HCT116 (cell line): Measurements from ENCODE around the gene SLMAP.

ENCODE experiments used
- EGR1 ChIP-seq: IDR thresholded peaks from 2 replicates; pipeline ENCODE4 v1.6.1; 2012; ENCODE audit warnings: low read depth
- EZH2 ChIP-seq: fragments of 200-600 bp; sonication (generic); IDR thresholded peaks from 2 replicates; pipeline ENCODE4 v1.6.1; 2017; ENCODE audit warnings: antibody characterized with exemption, mixed run types
- EZH2phosphoT487 ChIP-seq: fragments of 200-600 bp; IDR thresholded peaks from 2 replicates; pipeline ENCODE4 v1.6.1; 2018; ENCODE audit warnings: antibody characterized with exemption, borderline replicate concordance
- MAX ChIP-seq: IDR thresholded peaks from 2 replicates; pipeline ENCODE4 v1.6.1; 2012
- RAD21 ChIP-seq: IDR thresholded peaks from 2 replicates; pipeline ENCODE4 v1.6.1; 2012; ENCODE audit warnings: low read depth, mild to moderate bottlenecking
- SRF ChIP-seq: IDR thresholded peaks from 2 replicates; pipeline ENCODE4 v1.6.1; 2012; ENCODE audit warnings: low read depth
- YY1 ChIP-seq: IDR thresholded peaks from 2 replicates; pipeline ENCODE4 v1.6.1; 2011; ENCODE audit warnings: low read length, low read depth, moderate library complexity, mild to moderate bottlenecking; ENCODE audit not compliant: insufficient replicate concordance; ENCODE audit errors: extremely low read depth
- TF ChIP-seq, protein P1 (sequence below), 3 experiments: fragments of 200-600 bp in 1 of 3; sonication (generic) in 1 of 3; IDR thresholded peaks in 2 of 3; conservative IDR thresholded peaks in 1 of 3; 2 replicates each; pipeline ENCODE4 v1.5.1; 2012 to 2017; ENCODE audit warnings: low read depth in 2 of 3, low read length in 2 of 3, antibody characterized with exemption in 1 of 3, borderline replicate concordance in 1 of 3, control low read depth in 1 of 3, mild to moderate bottlenecking in 1 of 3, mixed read lengths in 1 of 3, mixed run types in 1 of 3, moderate library complexity in 1 of 3; ENCODE audit not compliant: insufficient read depth in 1 of 3

- TF ChIP-seq, protein P1, sequence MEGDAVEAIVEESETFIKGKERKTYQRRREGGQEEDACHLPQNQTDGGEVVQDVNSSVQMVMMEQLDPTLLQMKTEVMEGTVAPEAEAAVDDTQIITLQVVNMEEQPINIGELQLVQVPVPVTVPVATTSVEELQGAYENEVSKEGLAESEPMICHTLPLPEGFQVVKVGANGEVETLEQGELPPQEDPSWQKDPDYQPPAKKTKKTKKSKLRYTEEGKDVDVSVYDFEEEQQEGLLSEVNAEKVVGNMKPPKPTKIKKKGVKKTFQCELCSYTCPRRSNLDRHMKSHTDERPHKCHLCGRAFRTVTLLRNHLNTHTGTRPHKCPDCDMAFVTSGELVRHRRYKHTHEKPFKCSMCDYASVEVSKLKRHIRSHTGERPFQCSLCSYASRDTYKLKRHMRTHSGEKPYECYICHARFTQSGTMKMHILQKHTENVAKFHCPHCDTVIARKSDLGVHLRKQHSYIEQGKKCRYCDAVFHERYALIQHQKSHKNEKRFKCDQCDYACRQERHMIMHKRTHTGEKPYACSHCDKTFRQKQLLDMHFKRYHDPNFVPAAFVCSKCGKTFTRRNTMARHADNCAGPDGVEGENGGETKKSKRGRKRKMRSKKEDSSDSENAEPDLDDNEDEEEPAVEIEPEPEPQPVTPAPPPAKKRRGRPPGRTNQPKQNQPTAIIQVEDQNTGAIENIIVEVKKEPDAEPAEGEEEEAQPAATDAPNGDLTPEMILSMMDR (IDR thresholded peaks at IDR 0.05 in 2 of 3, conservative IDR thresholded peaks at IDR 0.05 in 1 of 3; ENCODE audit: borderline replicate concordance in 1 of 3, insufficient read depth in 1 of 3, low read depth in 2 of 3, low read length in 2 of 3) = no peak
- no peak for TF ChIP-seq YY1
- TF ChIP-seq RAD21 = no peak
- no peak for TF ChIP-seq EGR1
- no peak for TF ChIP-seq EZH2phosphoT487
- no peak for TF ChIP-seq EZH2
- no peak for TF ChIP-seq MAX
- no peak for TF ChIP-seq SRF
These were observed 2.6 kb downstream of the SLMAP start for GRCh38 chr3:57758686-57759085.
